Activated CD8-positive, alpha-beta memory T cell treated with anti-CD3 and anti-CD28 coated beads, Interleukin-2, amount 50 U/mL, for 4 hours (primary cell): Measurements from ENCODE around the gene KIAA2012.

Source experiments
- DNase-seq: peaks from one replicate; pipeline ENCODE4 v3.0.0-alpha.2; 2020

KIAA2012 gene

DNA sequence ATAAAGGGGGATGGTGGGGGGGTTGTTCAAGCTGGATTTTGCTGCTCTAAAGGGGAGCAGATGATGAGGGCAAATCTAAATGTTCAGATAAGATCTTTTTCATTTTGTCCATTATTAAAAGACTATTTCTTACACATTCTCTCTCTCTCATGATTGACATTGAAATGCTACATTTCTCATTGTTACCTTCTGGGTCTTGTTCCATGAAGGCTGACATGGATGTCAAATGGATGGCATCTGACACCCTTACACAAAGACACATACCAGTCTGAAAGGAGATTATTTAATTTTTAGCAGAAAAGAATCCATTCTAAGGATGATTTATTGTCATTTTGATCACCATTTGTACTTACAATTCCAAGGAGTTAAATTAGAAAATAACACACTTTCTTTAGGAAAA is 28.3 kb upstream of the KIAA2012 start:
- no peak for DNase-seq

DNA sequence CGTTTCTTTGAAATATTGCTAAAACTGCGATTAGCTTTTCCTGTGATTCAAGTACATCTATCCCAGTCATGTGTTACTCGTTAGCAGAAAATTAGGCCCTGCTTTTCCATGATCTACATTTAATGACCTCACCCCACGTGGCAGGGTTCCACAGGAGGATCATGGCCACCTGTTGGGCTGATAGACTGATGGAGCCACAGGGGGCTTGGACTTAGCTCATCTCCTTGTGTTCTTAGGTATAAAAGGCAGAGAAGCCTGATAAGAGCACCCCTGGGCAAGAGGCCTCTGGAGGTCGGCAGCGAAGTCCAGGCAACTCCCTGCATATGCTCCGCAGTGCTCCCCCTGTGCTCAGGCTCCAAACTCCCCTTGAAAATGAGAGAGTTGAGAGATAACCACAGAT is 26.5 kb upstream of the KIAA2012 start:
- no peak for DNase-seq

DNA sequence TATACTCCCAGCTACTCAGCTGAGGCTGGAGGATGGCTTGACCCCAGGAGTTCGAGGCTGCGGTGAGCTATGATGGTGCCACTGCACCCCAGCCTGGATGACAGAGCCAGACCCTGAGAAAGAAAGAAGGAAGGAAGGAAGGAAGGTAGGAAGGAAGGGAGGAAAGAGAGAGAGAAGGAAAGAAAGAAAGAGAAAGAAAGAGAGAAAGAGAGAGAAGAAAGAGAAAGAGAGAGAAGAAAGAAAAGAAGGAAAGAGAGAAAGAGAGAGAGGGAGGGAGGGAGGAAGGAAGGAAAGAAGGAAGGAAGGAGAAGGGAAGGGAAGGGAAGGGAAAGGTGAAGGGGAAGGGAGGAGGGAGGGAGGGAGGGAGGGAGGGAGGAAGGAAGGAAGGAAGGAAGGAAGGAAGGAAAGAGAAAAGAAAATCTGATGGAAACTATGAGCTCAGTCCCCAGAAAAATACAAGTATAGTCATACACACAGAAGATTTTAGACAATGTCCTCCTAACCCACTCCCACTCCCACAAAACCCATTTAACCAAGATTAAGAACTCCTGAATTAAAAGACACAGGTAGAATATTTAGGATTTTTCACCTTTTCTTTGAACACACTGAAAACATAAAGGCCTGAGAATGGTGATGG is 23.8 kb upstream of the KIAA2012 start:
- no peak for DNase-seq

DNA sequence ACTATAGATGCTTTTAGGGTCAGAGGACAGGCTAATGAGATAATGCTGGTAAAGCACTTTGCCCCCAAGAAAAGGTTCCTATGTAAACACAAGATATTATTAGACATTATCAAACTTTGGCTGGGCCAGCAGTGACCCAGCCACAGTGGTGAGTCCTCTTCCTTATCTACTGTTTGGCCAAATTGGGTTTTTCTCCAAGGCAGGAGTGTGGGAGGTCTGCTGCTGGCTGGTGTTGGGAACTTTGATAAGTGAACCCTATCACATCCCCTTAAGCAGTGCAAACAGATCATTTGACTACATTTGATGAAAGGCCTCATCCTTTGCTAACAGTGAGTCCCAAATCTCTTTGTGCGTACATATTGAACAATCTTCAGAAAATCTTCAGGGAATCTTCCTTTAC is 23.2 kb upstream of the KIAA2012 start:
- DNase-seq, result no peak

DNA sequence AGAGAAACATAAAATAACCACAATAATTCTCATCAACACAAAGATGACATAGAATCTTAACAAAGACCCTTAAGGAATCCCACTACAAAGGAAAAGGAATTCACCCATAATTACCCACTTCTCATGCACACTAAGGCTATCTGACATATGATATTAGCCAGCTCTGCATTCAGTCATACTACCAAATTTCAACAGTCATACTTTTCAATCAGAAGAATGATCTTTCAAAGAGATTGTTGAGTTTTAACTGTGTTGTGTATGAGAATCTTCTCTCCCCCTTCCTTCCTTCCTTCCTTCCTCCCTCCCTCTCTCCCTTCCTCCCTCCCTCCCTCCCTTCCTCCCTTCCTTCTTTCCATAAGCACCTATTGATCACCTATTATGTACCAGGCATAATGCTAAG is 22.4 kb upstream of the KIAA2012 start:
- no peak for DNase-seq

DNA sequence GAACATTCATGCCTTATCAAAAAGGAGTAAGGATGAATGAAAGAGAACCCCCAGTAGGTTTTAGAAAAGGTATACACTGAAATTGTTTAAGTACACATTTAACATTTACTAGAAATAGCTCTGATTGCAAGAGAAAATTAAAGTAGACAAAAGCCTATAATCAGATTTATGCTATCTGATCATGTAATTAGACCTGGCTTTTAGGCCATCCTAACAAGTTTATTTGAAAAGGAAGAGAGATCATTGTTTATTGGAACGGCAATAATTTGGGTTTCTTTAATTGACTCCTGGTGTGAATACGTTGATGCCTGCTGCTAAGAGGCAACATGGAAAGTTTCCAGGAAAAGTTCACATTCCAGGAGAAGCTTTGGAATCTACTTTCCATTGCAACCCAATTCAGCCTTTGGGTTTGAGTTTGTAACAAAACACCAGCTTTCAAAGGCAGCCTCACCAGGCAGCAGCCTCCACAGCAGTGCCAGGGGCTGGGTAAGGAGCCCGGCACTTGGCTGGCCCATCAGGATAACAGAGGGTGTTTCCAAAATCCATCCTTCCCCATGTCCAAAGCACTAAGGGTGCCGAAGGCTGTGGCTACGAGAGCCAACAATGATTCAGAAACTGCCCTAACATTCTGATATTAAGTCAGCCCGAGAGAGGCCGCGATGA is 21.4 kb upstream of the KIAA2012 start:
- DNase-seq, result no peak

DNA sequence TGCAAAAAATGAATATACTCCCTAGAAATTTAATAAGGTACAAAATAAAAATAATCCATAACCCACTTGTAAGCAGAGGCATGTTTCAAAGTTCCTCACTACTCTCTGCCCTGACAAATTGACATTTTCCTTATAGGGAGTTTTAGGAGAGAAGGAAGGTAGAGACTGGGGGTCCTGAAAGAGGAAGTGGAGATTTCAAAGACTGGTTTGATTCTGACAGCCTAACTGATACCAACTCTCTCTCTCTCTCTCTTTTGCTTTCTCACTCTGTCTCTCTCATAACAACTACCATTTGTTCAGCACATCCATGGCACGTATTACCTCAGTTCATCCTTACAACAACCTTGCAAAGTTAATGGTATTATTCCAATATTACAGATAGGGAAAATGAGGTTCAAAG is 20.8 kb upstream of the KIAA2012 start:
- DNase-seq, result no peak

DNA sequence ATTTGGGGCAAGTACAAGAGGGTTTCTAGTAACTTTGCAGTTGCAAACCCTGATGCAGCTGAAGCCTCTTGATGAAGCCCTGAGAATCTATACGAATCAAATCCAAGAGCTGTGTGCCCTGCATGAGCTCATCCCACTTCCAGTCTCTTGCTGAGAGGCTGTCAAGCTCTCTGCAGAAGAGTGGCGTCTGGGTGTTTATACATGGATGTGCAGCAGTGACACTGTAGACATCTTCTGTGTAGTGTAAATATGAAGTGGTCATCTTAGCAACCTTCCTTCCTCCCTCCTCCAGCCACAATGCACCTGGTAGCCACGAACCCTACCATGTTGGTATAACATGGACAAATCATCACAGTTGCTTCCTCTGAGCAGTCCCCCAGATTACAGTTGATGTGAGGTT is 18.4 kb upstream of the KIAA2012 start:
- no peak for DNase-seq

DNA sequence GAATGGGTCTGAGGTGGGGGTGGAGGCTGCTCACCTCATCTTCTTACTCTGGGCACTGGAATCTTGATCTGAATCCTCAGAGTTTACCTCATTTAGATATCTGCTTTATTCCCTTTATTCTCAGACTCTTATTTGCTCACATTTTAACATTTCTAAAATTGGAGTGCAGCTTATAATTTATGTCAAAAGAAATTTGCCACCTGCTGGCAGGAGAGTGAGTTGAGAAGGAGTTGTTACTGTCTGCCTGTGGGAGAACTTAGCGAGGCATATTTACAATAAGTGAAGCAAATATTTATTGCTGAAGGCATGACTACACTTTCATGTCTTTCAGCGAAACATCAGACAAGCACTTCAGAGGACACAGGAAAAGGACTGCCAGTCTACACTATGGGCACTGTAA is 16.4 kb upstream of the KIAA2012 start:
- DNase-seq, result no peak

DNA sequence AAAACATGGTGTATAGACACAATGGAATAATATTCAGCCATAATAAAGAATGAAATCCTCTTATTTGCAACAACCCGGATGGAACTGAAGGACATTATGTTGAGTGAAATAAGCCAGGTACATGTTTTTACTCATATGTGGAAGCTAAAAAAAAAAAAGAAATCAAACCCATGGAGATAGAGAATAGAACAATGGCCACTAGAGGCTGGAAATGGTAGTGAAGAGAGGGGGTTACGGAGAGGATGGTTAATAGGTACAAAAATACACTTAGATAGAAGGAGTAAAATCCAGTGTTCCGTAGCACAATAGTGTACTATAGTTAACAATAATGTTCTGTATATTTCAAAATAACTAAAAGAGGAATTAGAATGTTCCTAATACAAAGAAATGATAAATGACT is 12.8 kb upstream of the KIAA2012 start:
- DNase-seq, result no peak

DNA sequence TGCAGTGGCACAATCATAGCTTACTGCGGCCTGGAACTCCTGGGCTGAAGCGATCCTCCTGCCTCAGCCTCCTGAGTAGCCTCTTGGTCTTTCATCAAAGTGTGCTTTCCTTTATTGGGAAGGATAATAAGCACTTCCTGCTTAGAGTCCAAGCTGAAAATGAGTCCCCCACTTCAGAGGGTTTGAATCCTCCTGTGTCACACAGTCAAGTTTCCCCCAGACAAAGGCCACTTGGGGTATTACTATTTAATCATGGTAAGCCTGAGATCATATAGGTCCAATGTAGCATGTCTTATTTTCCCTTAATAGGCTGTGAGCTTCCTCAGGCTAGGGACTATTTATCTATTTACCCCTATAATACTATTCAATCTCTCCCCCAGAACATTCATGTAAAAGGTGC is 11.4 kb upstream of the KIAA2012 start:
- no peak for DNase-seq

DNA sequence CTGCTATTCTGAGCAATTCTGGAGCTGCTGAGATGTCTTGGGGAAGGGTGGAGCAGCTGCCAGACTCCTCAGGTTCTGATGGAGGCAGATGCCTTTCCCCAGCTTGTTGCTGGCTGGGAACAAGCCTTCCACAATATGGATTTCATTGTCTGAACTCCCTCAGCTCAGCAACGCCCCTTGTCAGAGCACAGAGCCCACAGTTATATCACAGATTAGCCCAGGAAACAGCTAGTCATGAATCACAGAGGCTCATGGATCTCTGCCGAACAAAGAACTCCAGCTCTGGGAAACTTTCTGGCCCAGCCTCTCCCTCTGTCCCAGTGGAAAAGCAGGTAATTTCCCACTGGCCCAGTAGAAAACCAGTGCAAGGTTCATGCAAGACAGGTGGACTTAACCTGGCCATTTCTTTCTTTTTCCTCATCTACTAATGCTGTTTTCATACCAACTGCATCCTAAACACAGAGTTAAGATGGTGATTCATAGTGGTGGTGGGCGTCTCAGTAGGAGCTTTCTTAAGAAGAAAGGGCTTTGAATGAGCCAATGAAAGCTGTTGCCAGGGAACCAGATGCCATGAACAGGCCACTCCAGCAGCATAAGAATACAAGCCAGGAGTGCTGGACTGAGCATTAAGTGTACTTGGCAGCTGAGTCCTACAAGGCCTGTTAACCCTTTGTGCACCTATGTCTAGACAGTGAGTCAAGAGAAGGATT is 8.7 kb upstream of the KIAA2012 start:
- DNase-seq, result no peak

DNA sequence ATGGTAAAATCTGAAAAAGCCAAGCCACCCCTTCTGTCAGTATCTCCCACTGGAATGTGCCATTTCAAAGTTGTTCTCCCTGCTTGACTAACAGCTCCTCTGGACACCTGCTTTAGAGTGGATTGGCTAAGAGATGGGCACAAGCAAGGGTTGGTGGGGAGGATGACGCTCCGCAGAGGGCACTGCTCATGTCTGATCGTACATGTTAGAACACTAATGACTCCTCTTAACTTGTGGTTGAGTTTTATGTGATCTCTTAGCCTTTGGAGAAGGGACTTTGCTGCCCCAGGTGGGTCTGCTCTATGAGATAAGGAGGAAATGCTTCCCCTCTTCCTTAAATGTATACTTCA is 8.2 kb upstream of the KIAA2012 start:
- no peak for DNase-seq

DNA sequence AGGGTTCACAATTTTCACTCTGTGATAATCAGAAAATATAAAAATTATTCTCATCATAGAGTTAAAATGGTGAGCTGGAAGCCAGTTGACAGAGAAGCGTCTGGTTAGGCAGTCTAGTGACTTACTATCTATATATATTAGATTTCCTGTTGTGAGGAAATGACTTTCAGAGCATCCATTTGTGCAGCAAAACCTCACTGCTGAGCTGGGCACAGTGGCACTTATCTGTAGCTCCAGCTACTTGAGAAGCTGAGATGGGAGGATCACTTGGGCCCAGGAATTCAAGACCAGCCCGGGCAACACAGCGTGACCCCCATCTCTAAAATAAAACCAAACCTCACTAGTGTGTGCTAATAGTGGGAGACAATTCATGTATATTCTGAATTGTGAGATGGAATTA is 7.2 kb upstream of the KIAA2012 start:
- no peak for DNase-seq

DNA sequence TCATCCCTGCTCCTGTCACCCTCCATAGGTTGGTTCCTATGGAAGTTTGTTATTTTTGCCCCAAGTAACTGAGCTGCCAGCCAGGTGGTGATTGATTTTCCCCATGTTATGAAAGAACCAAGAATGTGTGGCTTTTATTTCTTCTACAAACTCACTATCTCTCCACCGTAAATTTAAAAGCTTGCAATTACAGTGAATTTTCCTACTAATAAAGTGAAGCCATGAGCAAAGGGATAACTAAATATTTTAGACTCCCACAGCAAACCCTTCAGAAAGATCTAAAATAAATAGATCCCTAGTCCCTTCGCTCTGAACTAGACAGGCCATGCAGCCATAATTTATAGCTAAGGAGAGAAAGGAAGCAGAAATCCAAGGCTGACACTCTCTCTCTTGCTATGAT is 6.2 kb upstream of the KIAA2012 start:
- no peak for DNase-seq

DNA sequence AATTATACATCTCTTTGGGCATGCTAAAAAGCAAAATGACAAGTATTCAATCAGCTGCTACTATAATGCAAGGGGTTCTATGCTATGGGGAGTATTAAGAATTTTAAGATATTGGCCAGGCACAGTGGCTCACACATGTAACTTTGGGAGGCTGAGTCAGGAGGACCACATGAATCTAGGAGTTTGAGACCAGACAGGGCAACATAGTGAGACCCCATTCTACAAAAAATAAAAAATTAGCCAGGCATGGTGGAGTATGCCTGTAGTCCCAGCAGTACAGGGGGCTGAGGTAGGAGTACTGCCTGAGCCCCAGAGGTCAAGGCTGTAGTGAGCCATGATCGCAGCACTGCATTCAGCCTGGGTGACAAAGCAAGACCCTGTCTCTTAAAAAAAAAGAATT is 5.5 kb upstream of the KIAA2012 start:
- DNase-seq, result no peak

DNA sequence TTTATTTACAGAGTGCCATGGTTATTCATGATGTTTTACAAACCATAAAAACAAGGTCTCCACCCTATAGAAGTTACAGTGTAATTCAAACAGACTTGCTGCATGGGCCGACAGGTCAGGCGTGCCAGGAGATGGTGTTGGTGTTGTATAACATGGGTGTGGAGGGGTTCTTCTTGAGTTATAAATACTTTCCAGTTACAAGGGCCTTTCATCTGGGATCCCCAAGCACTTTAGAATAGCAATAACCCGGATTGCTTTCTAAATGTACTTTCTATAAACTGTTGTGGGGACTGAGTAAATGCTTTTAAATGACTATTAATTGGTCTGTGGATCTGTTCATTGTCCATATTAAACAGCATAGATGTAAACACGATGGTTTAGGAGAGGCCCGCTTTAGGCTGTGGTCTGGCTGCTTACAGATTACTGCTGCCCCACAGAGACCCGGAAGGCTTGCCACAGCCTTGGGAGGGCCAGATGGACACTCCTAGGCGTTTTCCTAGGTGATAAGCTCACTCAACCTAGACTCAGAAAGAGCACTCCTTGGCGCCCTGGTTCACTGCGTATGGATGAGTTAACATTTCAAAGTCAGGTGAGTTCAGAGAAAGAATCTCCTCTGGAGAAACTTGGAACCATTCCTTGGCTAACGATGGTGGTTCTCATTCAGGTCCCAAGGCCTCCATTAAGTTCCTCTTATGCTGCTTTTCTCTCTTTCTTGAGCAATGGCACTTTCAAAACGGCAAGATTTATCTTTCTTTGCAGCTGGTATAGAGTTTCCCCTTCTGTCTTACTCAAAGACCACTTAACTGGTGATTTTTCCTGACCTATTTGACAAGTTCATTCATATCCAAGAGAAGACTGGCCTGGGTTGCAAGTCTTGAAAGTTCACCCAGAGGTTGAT is 3.6 kb upstream of the KIAA2012 start:
- DNase-seq, result no peak

DNA sequence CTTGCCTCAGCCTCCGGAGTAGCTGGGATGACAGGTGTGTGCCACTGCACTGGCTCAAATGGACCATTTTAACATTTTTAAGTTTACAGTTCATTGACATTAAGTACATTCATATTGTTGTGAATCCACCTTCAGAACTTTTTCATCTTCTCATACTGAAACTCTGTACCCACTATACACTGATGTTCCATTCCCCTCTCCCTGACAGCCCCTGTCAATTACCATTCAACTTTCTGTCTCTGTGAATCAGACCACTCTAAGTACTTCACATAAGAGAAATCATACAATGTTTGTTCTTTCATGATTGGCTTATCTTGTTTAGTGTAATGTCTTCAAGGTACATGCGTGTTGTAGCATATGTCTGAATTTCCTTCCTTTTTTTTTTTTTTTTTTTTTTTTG is 1.9 kb upstream of the KIAA2012 start:
- DNase-seq, result no peak

DNA sequence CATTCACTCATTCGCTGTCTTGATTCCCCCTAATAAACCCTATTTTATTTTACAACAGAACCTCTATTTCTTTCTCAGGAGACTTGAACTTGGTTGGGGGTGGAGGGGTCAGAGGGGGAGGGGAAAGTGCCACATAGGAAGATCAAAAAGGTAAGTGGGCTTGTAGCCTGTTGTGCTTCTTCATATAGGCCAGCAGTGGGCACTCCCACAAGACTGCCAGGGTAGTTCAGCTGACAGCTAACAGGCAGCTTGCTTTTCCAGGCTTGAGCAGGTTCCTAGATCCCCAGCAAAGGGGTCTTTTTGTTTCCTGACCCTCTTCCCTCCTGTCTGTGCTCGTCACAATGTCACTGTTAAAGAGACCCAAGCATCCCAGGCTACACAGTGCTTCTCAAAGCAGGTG is 829 bp upstream of the KIAA2012 start:
- DNase-seq, result no peak

DNA sequence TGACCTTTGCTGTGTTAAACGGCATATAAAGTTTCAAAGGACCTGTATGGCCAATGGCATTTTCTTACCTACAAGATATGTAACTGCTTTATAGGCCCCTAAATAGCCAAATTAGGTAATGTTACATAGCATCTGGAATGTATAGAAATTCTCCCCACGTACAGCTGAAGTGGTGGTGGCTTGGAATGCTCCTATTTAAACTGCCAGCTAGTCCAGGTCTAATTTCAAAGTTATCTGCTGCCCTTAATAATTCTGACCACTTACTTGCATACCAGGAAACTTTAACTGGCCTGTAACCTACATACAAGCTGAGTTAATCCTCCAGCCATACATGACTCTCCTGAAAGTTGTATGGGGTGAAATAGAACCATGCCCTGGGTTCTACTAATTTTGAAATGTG is 1.3 kb downstream of the KIAA2012 start:
- DNase-seq, result no peak

DNA sequence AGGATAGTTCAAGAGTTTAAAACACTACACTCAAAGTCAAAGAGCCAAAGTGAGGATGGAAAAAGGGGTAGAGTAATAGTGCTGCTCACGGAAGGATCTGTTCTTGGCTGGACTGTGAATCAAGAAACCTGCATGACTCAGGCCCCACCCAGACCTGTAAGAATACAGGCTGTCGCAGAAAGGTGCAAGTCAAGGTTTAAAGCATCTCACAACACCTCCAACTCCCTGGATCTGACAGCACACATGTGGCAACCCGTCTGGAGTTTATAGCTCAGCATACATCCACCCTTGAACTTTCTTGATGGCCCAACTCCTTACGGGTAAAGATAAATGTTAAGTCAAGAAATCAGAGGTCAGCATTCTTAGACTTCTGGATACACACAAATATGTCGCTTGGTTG is 6.3 kb downstream of the KIAA2012 start:
- no peak for DNase-seq

DNA sequence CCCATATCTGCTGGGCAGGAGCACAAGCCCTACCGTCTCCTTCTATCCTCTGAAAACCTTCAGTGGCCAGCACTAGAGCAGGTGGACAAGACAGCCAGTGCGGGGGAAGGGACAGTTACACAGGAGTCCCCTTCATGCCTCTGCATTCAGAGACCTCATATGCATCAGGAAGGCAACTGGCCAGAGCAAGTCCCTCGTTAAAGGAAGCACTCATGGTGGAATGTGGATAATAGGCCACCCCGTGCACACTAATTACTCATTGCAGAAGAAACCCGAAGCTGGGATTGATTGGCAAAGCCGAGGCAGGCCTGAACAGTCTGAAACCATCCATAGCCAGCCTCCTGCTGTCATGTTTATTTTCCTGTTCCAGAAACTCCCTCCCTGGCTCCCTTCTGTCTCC is 11.2 kb downstream of the KIAA2012 start:
- DNase-seq, result no peak

DNA sequence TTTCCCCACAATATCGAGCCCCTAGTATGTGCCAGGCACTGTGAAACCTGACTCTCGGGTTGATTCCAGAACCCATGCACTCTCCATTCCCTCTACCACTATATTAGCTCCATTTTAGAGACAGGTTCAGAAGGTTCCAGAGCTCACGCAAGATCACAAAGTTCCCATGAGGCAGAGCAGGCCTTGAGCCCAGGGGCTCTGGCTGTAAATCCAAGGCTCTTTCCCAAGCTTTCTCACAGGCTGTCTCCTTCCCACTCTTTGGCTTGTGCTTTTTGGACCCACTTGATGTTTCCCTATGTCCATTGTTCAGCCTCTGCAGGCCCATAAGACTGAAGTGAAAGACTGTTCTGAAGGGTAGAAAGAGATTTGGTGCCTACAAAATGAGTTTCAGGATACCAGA is 15.7 kb downstream of the KIAA2012 start:
- DNase-seq, result no peak

DNA sequence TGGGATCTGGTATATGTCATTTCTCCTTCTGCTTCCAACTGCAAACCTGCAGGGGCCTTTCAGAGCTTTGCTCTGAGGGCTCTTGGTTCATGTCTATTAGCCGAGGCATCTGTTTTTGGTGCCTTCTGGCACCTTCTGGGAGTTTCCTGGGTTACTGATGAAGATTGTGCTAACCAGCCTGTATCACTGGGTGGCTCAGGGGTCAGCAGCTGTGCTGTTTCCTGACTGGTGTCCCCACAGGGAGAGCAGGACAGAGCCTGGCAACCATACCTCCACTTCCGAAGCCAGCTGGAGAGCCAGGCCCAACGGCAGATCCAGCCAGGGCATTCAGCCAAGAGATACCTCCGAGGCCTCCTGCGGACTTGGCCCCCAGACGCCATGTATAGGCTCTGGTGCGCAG is 17.5 kb downstream of the KIAA2012 start:
- no peak for DNase-seq
